NCI-H1417 treated with DMSO at 0.1 percent for 48 hours (cell line): ENCODE measurements around the gene ACTN1.

Source experiments
- DNase-seq: peaks from one replicate; lab custom pipeline; 2025; lab: John Stamatoyannopoulos, UW

Gene ACTN1

GRCh38 chr14:68936476-68936875, 42.6 kb downstream of the ACTN1 start:
- no peak for DNase-seq

- no peak for DNase-seq
Measured at GRCh38 chr14:68935761-68936214, 43.3 kb downstream of the ACTN1 start.

GRCh38 chr14:68934066-68934465, 45.0 kb downstream of the ACTN1 start:
- no peak for DNase-seq

- DNase-seq: no peak
Measured at GRCh38 chr14:68932686-68933085, 46.4 kb downstream of the ACTN1 start.

GRCh38 chr14:68932231-68932630, 46.9 kb downstream of the ACTN1 start:
- no peak for DNase-seq

GRCh38 chr14:68931474-68932051, 47.5 kb downstream of the ACTN1 start:
- DNase-seq: no peak

- no peak for DNase-seq
Measured at GRCh38 chr14:68931063-68931462, 48.0 kb downstream of the ACTN1 start.

DNA sequence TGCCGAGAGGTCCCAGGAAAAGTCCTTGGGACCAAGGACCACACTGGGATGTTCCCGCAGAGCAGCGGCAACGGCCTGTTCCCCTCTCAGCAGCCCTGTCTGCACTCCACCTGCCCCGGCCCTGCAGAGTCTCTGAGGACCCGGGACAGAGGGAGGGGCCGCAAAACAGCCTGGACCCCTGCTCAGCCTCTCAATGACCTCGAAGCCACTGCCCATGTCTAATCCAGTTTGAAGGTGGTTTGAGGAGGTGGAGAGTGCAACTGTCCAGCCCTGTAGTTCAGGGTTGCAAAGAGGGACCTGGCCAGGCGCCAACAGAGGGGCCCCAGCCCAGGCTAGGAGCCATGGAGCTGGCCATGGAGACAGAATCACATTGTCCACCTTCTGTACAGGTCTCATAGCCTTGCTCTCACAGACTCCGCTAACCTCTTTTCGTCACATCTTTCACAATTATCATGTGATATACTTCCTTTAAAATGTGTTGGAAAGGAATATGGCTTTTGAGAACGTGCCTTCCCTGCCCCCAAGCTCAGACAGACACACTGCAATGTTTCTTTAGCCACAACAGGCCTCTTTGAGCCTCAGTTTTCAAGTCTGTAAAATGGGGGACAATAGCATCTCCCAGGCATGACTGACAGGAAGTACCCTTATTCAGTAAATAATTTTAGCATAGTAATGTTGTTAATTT, 49.3 kb downstream of the ACTN1 start:
- DNase-seq: no peak

DNA sequence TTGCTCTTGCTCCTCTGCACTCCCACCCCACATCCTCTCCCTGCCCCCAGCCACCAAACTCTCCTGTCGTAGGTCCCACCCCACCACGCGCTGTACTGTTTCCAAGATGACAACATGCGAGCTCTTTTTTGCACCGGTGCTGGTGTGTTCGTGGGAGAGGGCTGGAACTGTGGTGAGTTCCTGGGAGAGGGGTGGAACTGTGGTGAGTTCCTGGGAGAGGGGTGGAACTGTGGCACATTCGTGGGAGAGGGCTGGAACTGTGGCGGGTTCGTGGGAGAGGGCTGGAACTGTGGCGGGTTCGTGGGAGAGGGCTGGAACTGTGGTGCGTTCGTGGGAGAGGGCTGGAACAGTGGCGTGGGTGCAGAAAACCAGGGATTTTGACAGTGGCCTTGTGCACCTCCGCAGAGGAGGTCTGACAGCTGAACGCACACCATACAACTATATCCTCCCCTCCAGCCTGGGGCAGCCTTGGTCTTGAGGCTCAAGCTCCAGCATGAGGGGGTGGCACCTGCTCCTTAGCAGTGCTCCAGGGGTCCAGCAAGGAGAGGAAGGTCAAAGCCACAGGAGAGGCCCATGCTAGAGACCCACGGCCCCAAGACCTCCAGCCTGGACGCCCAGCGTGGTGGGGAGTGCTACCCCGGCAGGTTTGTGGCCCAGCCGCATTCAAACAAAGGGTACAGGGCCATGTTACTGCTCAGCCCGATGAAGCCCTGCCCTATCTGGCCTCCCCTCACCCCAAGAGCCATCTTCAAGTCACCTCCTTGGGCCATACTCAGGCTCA, 50.1 kb downstream of the ACTN1 start:
- DNase-seq: no peak

DNA sequence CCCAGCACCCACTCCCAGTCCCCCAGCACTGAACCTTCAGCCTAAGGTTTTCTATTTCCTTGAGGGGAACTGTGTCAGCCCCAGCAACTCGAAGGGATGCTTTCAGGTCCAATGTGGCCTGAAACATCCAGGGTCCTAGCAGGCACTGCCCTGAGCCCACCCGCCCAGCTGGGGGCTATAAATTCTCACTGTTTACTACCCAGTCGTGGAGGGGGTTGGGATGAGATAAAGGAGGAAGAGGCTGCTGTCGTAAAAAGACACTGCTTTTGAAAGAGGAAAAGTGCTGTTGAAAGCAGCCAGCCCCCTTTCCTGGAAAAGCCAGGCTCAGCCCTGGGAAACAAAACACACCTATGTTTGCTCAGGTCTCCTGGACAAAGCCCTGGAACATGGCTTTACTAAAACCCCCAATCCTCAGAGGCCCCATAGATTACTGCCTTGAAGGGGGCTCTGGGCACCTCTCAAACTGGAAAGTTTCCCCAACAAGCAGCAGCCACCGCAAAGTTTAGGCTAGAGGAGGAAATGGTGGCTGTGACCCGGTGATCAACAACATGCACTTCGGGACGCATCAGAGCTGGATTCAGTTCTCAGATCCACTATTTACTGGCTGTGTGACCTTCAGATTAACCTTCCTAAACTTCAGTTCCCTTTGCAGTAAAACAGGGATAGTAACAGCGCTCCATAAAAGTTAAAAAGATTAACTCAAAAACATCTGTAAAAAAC, 51.0 kb downstream of the ACTN1 start:
- DNase-seq: no peak

DNA sequence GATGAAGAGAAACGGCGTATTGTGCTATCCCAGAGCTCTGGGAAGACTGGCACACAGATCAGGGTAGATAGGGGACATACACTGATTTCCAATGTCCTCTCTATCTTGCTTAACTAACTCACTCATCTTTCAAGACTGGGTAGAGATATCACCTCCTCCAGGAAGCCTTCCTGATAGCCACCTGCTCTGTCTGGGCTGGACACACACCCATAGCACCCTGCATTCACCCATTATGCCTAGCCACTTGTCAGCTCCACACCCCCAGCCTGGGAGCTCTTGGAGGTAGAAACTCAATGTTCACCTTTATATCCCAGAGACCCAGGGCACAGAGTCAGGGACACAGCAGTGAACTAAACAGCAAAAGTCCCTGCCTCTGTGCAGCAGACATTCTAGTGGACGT, 52.0 kb downstream of the ACTN1 start:
- DNase-seq: no peak

- no peak for DNase-seq
Measured at GRCh38 chr14:68926236-68926635, 52.9 kb downstream of the ACTN1 start.

- no peak for DNase-seq
Measured at GRCh38 chr14:68925373-68925772, 53.7 kb downstream of the ACTN1 start.

- DNase-seq: no peak
Measured at GRCh38 chr14:68924186-68925158, 54.6 kb downstream of the ACTN1 start.

DNA sequence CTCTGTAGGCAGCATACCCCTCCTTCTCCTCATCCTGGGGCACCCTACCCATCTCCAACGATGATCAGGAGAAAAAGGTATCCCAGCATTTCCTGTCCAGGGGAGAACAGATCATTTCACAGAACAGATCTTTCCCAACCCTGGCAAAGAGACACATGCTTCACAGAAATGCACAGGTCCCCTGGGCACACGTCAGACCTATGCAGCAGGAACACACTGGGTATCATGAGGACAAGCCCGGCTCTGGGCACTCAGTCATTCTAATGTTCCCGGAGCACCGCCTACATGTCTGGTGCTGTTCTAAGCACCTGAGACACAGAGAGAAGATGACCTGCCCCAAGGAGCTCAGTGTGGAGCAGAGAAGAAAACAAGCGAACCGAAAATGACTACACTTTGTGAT, 56.2 kb downstream of the ACTN1 start:
- DNase-seq: no peak

DNA sequence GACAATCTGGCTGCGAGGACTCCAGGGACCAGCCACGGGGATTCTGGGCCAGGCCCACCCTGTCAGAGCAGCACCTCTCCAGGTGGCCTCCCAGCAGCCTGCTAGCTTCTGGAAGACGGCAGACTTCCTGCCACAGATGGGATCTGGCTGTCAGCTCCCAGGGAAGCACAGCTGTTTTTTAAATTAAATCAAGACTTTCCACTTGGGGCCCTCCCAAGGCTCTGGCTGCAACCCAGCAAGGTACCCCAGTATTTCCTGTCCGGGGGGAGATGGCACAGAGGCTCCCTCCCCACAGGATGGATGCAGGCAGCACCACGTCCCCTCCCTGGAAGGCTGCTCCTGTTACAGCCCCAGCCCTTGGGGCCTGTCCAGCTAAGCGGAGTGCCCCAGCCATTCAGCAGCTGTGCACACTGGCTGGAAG, 56.9 kb downstream of the ACTN1 start:
- no peak for DNase-seq

GRCh38 chr14:68921666-68922065, 57.4 kb downstream of the ACTN1 start:
- DNase-seq: no peak

DNA sequence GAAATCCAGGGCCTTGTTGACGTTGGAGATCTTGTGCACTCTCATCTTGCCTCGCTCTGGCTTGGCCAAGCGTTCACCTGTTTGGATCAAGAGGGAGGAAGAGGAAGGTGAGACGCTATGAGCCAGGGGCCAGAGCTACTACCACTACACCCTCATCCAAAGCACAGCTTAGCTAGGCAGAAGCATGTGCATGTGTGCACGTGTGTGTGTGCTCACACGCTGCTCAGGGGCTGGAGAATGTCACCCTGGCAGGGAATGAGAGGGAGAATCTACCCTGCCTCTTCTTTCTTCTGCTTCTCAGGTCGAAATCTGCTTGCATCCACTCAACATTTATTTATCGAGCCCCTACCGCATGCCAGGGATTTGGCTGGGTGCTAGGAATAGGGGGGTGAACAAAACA, 58.1 kb downstream of the ACTN1 start:
- no peak for DNase-seq

DNA sequence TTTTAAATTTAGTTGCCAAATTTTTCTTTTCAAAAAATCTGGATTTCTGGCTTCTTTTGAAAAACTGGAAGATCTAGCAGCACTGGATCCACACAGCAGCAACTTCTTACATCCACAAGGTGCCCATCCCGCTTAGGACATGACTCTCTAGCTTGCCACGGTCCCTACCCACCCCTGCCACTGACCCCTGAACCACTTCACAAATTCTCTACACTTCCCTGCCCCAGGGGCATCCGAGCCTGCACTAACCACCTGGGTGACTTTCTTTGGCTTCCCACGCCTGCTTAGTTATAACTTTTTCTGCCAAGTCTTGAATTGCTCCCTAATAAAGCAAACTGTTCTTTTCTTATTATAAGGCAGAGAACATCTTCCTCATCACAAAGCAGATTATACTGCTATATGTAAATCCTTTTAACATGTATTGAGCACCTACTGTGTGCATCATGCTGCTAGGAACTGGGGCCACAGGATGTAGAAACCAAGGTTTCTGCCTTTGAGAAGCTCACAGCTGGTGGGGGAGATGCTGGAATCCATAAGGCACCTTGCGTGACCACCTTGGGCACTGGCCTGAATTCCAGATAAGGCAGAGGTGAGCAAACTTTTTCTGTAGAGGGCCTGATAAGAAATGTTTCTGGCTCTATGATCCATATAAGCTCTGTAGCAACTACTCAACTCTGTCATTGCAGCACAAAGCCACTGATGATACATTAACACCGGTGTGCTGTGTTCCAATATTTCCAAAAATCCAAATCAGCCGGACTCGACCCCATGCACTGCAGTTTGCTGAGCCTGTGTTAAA, 59.8 kb downstream of the ACTN1 start:
- DNase-seq: no peak

DNA sequence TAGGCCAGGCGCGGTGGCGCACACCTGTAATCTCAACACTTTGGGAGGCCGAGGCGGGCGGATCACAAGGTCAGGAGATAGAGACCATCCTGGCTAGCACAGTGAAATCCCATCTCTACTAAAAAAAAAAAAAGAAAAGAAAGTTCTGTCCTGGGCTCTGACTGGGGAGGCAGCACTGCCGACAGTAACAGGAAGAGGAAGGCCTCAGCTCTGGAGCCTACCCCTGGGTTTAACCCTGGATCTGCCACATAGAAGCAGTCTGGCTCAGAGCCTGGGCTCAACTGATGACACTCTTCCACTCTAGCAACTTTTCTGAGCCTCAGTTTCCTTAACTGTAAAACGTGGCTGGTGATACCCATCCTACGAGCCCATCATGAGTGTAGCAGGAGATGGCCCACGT, 60.5 kb downstream of the ACTN1 start:
- no peak for DNase-seq
